ENCODE measurements around the gene ZNF609. TPM values are rescaled to one million over a fixed set of nuclear protein-coding genes. Genes with fewer than 3 reads are reported as not detected.

The ZNF609 gene
- total and polyA plus RNA-seq, 4 donors: 4.6 to 18.1 (median 8.0) TPM

GRCh38 chr15:64552281-64552948, 92.0 kb downstream of the ZNF609 start:
- DNase-seq (ENCODE audit: low spot score): no peak
- TF ChIP-seq MAX (IDR thresholded peaks at IDR 0.05) (no peak), HNF4A (conservative IDR thresholded peaks at IDR 0.05) (no peak), RXRA (IDR thresholded peaks at IDR 0.05) (no peak), CTCF (IDR thresholded peaks at IDR 0.05; ENCODE audit: low read depth, low read length, missing input control) (no peak), NR2F2 (IDR thresholded peaks at IDR 0.05) (no peak), JUND (IDR thresholded peaks at IDR 0.05) (no peak), YY1 (IDR thresholded peaks at IDR 0.05) (no peak), REST (IDR thresholded peaks at IDR 0.05) (no peak), HNF4G (IDR thresholded peaks at IDR 0.05) (no peak), EGR1 (IDR thresholded peaks at IDR 0.05; ENCODE audit: low read depth in 2 of 2) (no peak), ATF3 (IDR thresholded peaks at IDR 0.05) (no peak), FOXA1 (IDR thresholded peaks at IDR 0.05) (no peak), ZBTB33 (IDR thresholded peaks at IDR 0.05) (no peak), SP1 (IDR thresholded peaks at IDR 0.05) (no peak), GABPA (IDR thresholded peaks at IDR 0.05 in 1 of 2, conservative IDR thresholded peaks at IDR 0.05 in 1 of 2) (no peak), RAD21 (IDR thresholded peaks at IDR 0.05) (no peak), TAF1 (conservative IDR thresholded peaks at IDR 0.05) (no peak), FOXA2 (IDR thresholded peaks at IDR 0.05) (no peak)
- H3K9me3 ChIP-seq (ENCODE audit: control insufficient read depth in 4 of 4, low read length in 3 of 4): no peaks in the 10 kb centered on the region
- H3K27ac ChIP-seq (ENCODE audit: low read depth in 1 of 2, low read length in 2 of 2): no peak overlapping the region
- H3K36me3 ChIP-seq (ENCODE audit: control insufficient read depth in 4 of 4, insufficient read depth in 3 of 4, low read depth in 1 of 4, low read length in 3 of 4): no peaks in the 10 kb centered on the region
- H3K9ac ChIP-seq (ENCODE audit: low read depth in 1 of 2, low read length in 2 of 2): no peak overlapping the region
- H3K4me3 ChIP-seq (ENCODE audit: low read depth in 1 of 3, low read length in 3 of 3): no peak overlapping the region
- H3K27me3 ChIP-seq (ENCODE audit: control insufficient read depth in 4 of 4, insufficient read depth in 4 of 4, low read length in 3 of 4): no peaks in the 10 kb centered on the region
- H3K4me1 ChIP-seq (ENCODE audit: control insufficient read depth in 4 of 4, insufficient read depth in 4 of 4, low read length in 3 of 4): peaks cover 0 to 8% (median 0%) of the 10 kb centered on the region in 4 donors
- 95% methylated on average over 8 of the region's 8 CpGs for WGBS

All from liver (tissue), 9 donors.